Stimulated activated CD8-positive, alpha-beta memory T cell treated with anti-CD3 and anti-CD28 coated beads, Interleukin-15, amount 100 ng/mL, for 24 hours (primary cell): Measurements from ENCODE around the gene NLGN3.

Experiments used
- DNase-seq: peaks from one replicate; pipeline ENCODE4 v3.0.0-alpha.2; 2020; ENCODE audit warnings: low read depth

The NLGN3 gene

GRCh38 chrX:71214604-71215337 lies 70.1 kb downstream of the NLGN3 start:
- no peak for DNase-seq

- no peak for DNase-seq
These were observed 70.8 kb downstream of the NLGN3 start for GRCh38 chrX:71215338-71215912.

- no peak for DNase-seq
These were observed 71.8 kb downstream of the NLGN3 start for GRCh38 chrX:71216485-71216884.

GRCh38 chrX:71217298-71217697 lies 72.7 kb downstream of the NLGN3 start:
- DNase-seq = no peak
